SK-N-MC (cell line): ENCODE data around the gene GRIP1.

Experiments used
- DNase-seq: peaks from one replicate; pipeline ENCODE4 v3.0.0-alpha.2; 2011; ENCODE audit warnings: low read depth, low spot score
- H3K27ac ChIP-seq: fragments of 200-600 bp; sonication (generic); 2 replicates; pipeline ENCODE4 v1.5.1; 2016; ENCODE audit warnings: mixed run types
- H3K36me3 ChIP-seq: fragments of 200-600 bp; sonication (generic); 2 replicates; pipeline ENCODE4 v1.6.1; 2017; ENCODE audit warnings: antibody characterized with exemption, low read length, mixed read lengths; ENCODE audit not compliant: insufficient read depth
- H3K4me3 ChIP-seq: fragments of 200-600 bp; sonication (generic); 2 replicates; pipeline ENCODE4 v1.5.1; 2016
- H3K9ac ChIP-seq: fragments of 200-600 bp; sonication (generic); 2 replicates; pipeline ENCODE4 v1.8.0; 2017; ENCODE audit warnings: mixed run types, mixed read lengths; ENCODE audit not compliant: insufficient read length
- H3K9me3 ChIP-seq: fragments of 200-600 bp; sonication (generic); 2 replicates; pipeline ENCODE4 v1.6.1; 2017; ENCODE audit warnings: low read depth, mild to moderate bottlenecking, antibody characterized with exemption, low read length, moderate library complexity, mixed read lengths
- EZH2 ChIP-seq: fragments of 200-600 bp; sonication (generic); IDR thresholded peaks from one replicate; pipeline ENCODE4 v1.6.1; 2017; ENCODE audit warnings: antibody characterized with exemption
- FOXP2 ChIP-seq: optimal IDR thresholded peaks from 2 replicates; pipeline ENCODE3; 2011; ENCODE audit warnings: mild to moderate bottlenecking, moderate library complexity; ENCODE audit not compliant: insufficient read depth; ENCODE audit errors: extremely low read length, control extremely low read depth
- POLR2AphosphoS5 ChIP-seq: IDR thresholded peaks from 2 replicates; pipeline ENCODE4 v1.6.1; 2012; ENCODE audit warnings: mild to moderate bottlenecking, low read depth, low read length, borderline replicate concordance

The GRIP1 gene

GRCh38 chr12:66683073-66683472 is 4.2 kb upstream of the GRIP1 start:
- DNase-seq = no peak
- Histone ChIP-seq H3K36me3 (no peaks in the 10 kb centered on the region), H3K27ac (no peak overlapping the region), H3K9me3 (no peaks in the 10 kb centered on the region), H3K4me3 (no peak overlapping the region), H3K9ac (no peak overlapping the region)
- TF ChIP-seq EZH2 (no peak), FOXP2 (no peak)

GRCh38 chr12:66679461-66680084 is 697 bp upstream of the GRIP1 start:
- Histone ChIP-seq H3K27ac (no peak overlapping the region), H3K9me3 (no peaks in the 10 kb centered on the region), H3K9ac (no peak overlapping the region), H3K36me3 (no peaks in the 10 kb centered on the region), H3K4me3 (no peak overlapping the region)
- DNase-seq = no peak
- TF ChIP-seq POLR2AphosphoS5 (no peak), FOXP2 (no peak), EZH2 (no peak)

- no peak for TF ChIP-seq POLR2AphosphoS5
- TF ChIP-seq FOXP2 = no peak
- TF ChIP-seq EZH2 = no peak
- no peak overlapping the region for H3K4me3 ChIP-seq
Observed at GRCh38 chr12:66676241-66676640, 2.6 kb downstream of the GRIP1 start.

GRCh38 chr12:66674495-66675122 is 4.3 kb downstream of the GRIP1 start:
- TF ChIP-seq POLR2AphosphoS5 = no peak
- TF ChIP-seq FOXP2 = no peak
- TF ChIP-seq EZH2 = no peak
- DNase-seq = no peak
- H3K36me3 ChIP-seq = no peaks in the 10 kb centered on the region
- H3K9ac ChIP-seq = no peak overlapping the region
- no peaks in the 10 kb centered on the region for H3K9me3 ChIP-seq
- no peak overlapping the region for H3K27ac ChIP-seq
- no peak overlapping the region for H3K4me3 ChIP-seq

More at GRCh38 chr12:66676241-66676640, 2.6 kb downstream of the GRIP1 start:
- DNase-seq = no peak
- Histone ChIP-seq H3K36me3 (no peaks in the 10 kb centered on the region), H3K9ac (no peak overlapping the region), H3K9me3 (no peaks in the 10 kb centered on the region), H3K27ac (no peak overlapping the region)

GRCh38 chr12:66669541-66669940 is 9.3 kb downstream of the GRIP1 start:
- no peaks in the 10 kb centered on the region for H3K9me3 ChIP-seq
- no peak overlapping the region for H3K27ac ChIP-seq
- DNase-seq = no peak
- TF ChIP-seq POLR2AphosphoS5 (no peak), EZH2 (no peak), FOXP2 (no peak)
- no peaks in the 10 kb centered on the region for H3K36me3 ChIP-seq
- no peak overlapping the region for H3K9ac ChIP-seq
- no peak overlapping the region for H3K4me3 ChIP-seq

GRCh38 chr12:66668311-66668710 is 10.6 kb downstream of the GRIP1 start:
- Histone ChIP-seq H3K4me3 (no peak overlapping the region), H3K36me3 (no peaks in the 10 kb centered on the region), H3K9ac (no peak overlapping the region), H3K27ac (no peak overlapping the region), H3K9me3 (no peaks in the 10 kb centered on the region)
- TF ChIP-seq POLR2AphosphoS5 (no peak), FOXP2 (no peak), EZH2 (no peak)
- no peak for DNase-seq

GRCh38 chr12:66667906-66668305 is 11.0 kb downstream of the GRIP1 start:
- no peaks in the 10 kb centered on the region for H3K36me3 ChIP-seq
- H3K9ac ChIP-seq = no peak overlapping the region
- no peak overlapping the region for H3K4me3 ChIP-seq
- no peak overlapping the region for H3K27ac ChIP-seq
- no peaks in the 10 kb centered on the region for H3K9me3 ChIP-seq
- no peak for DNase-seq
- TF ChIP-seq FOXP2 (no peak), EZH2 (no peak), POLR2AphosphoS5 (no peak)

GRCh38 chr12:66666481-66666880 is 12.4 kb downstream of the GRIP1 start:
- TF ChIP-seq EZH2 (no peak), FOXP2 (no peak), POLR2AphosphoS5 (no peak)
- Histone ChIP-seq H3K27ac (no peak overlapping the region), H3K4me3 (no peak overlapping the region), H3K9ac (no peak overlapping the region), H3K36me3 (no peaks in the 10 kb centered on the region), H3K9me3 (no peaks in the 10 kb centered on the region)
- DNase-seq = no peak
